ENCODE measurements around the gene TSPEAR. TPM values are rescaled to one million over a fixed set of nuclear protein-coding genes. Genes with fewer than 3 reads are reported as not detected.
A peak's percentile ranks its signal among the peaks of the same experiment; 100 is the strongest.

Gene TSPEAR
- total RNA-seq, 2 experiments from 2014 or later, result not detected

DNA sequence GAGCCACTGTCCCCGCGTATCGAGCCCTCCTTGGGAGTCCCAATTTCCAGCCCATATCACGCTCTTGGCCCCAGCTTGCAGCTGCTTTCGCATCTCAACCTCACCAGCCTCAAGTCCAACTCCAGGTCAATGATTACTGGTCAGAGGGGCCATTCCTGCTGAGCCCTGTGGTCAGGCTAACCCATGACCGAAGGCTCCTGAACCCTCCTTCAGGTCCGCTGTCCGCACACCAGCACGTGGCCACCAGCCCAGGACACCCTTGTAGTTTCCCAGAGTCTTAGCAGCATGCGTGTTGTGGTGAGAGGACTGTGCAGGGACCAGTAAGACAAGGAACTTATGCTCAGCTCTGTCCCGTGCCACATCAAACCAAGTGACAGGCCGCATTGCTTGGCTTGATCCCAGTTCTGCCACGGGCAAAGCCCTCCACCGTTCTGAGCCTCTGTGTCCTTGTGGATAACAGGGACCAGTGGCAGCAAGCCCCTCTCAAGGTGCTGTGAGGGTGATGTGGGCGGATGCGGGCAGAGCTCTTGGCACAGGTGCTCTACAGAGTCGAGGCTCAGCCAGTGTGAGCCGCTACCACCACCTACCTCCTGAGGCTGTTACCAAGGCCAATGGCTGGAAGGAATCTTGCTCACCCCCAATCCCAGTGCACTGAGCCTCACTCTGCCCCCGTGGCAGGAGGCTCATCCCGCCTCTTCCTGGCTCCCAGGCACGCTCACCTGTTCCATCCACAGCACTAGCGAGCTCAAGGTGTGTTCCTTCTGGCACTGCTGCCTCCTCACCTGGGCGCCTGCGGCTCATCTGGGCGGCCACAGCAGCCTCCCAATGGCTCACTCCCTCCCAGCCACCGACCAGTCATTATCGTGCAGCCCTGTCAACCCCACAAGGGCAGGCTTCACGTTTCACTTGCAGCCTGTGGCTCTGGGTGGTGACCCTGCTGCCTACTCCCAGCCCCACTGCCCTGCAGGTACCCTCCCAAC is 191.7 kb downstream of the TSPEAR start:
- DNase-seq, result no peak
- POLR2A ChIA-PET, result no interaction called here
- H3K9me3 Mint-ChIP-seq, result no peaks in the 10 kb centered on the region
- no peak overlapping the region for H3K4me3 Mint-ChIP-seq
- H3K27ac Mint-ChIP-seq, result no peak overlapping the region
- CTCF ChIA-PET, result no interaction called here
- no peaks in the 10 kb centered on the region for H3K27me3 Mint-ChIP-seq
- TF ChIP-seq, protein P1, sequence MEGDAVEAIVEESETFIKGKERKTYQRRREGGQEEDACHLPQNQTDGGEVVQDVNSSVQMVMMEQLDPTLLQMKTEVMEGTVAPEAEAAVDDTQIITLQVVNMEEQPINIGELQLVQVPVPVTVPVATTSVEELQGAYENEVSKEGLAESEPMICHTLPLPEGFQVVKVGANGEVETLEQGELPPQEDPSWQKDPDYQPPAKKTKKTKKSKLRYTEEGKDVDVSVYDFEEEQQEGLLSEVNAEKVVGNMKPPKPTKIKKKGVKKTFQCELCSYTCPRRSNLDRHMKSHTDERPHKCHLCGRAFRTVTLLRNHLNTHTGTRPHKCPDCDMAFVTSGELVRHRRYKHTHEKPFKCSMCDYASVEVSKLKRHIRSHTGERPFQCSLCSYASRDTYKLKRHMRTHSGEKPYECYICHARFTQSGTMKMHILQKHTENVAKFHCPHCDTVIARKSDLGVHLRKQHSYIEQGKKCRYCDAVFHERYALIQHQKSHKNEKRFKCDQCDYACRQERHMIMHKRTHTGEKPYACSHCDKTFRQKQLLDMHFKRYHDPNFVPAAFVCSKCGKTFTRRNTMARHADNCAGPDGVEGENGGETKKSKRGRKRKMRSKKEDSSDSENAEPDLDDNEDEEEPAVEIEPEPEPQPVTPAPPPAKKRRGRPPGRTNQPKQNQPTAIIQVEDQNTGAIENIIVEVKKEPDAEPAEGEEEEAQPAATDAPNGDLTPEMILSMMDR (IDR thresholded peaks at IDR 0.05), result no peak
- no peak for ATAC-seq
- H3K36me3 Mint-ChIP-seq (ENCODE audit: low read depth), result no peaks in the 10 kb centered on the region
- intact Hi-C loops (cut with micrococcal nuclease), result loop anchor here (10.0 kb wide), 1 partner anchor 225 kb away; no protein-coding TSS in a partner anchor
- no peaks in the 10 kb centered on the region for H3K4me1 Mint-ChIP-seq (ENCODE audit: low read depth)

DNA sequence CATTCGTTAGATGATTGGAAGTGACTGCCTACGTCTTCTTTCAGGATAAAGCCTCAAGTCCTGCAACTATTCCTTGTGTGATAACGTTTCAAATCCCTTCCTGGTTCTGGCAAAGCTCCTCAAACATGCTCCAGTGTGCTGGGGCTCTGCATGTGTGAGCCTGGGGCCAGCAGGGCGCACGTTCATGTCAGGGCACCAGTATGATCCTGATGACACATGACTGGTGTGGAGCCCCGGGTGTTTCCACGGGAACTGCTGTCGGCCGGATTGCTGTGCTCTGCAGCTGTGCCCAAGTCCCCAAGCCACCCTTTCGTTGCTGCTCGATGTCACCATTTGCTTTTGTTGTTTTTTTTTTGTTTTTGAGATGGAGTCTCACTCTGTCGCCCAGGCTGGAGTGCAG is 192.7 kb downstream of the TSPEAR start:
- intact Hi-C loops (cut with micrococcal nuclease), result loop anchor here (10.0 kb wide), 1 partner anchor 226 kb away; no protein-coding TSS in a partner anchor
- H3K4me3 Mint-ChIP-seq, result no peak overlapping the region
- DNase-seq, result no peak
- TF ChIP-seq, protein P1 (IDR thresholded peaks at IDR 0.05), result no peak
- no peak overlapping the region for H3K27ac Mint-ChIP-seq
- no peak for ATAC-seq
- H3K36me3 Mint-ChIP-seq (ENCODE audit: low read depth), result no peaks in the 10 kb centered on the region
- no peaks in the 10 kb centered on the region for H3K4me1 Mint-ChIP-seq (ENCODE audit: low read depth)
- ChIA-PET POLR2A (interaction anchor here (0.6 kb wide), 1 partner anchor 463 kb away, joined by 3 read pairs; no protein-coding TSS in a partner anchor), CTCF (interaction anchor here (1.2 to 1.4 kb wide), 2 partner anchors 31 to 275 kb away, joined by 3 to 8 read pairs; no protein-coding TSS in a partner anchor)
- H3K9me3 Mint-ChIP-seq, result no peaks in the 10 kb centered on the region
- no peaks in the 10 kb centered on the region for H3K27me3 Mint-ChIP-seq

DNA sequence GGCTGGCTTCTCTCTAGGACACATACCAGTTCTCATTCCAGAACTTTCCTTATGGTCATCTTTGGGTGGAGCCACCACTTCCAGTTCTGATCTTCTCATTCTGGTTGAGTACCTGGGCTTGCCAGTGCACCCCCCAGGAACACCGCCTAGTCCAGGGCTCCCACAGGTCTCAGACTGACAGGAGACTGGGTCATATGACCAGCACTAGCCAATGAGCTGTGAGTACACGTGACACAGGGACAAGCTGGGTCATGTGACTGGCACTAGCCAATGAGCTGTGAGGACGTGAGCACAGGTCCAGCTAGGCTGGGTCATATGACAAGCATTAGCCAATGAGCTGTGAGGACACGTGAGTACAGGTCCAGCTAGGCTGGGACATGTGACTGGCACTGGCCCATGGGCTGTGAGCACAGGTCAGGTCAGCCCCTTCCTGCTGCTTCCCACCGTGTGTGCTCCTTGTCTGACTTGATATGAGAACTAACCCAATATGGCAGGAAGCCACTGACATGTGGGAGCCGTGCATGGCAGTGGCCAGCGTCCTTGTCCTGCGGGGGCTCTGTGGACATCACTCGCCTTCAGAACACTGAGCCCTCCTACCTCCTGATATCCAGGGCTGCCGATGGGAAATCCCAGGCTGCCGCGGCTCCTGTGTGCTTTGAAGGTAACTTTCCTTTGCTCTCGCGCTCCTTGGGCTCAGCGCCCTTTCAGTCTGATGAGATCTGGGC is 194.0 kb downstream of the TSPEAR start:
- intact Hi-C loops (cut with micrococcal nuclease), result loop anchor here (10.0 kb wide), 1 partner anchor 227 kb away; no protein-coding TSS in a partner anchor
- H3K27ac Mint-ChIP-seq, result no peak overlapping the region
- no peaks in the 10 kb centered on the region for H3K4me1 Mint-ChIP-seq (ENCODE audit: low read depth)
- no peaks in the 10 kb centered on the region for H3K9me3 Mint-ChIP-seq
- CTCF ChIA-PET, result interaction anchor here (1.2 to 1.4 kb wide), 2 partner anchors 29 to 276 kb away, joined by 3 to 8 read pairs; no protein-coding TSS in a partner anchor
- POLR2A ChIA-PET, result no interaction called here
- no peaks in the 10 kb centered on the region for H3K27me3 Mint-ChIP-seq
- TF ChIP-seq, protein P1 (IDR thresholded peaks at IDR 0.05), result no peak
- no peaks in the 10 kb centered on the region for H3K36me3 Mint-ChIP-seq (ENCODE audit: low read depth)
- DNase-seq (peak; percentile 57), ATAC-seq (peak; percentile 79)
- no peak overlapping the region for H3K4me3 Mint-ChIP-seq

DNA sequence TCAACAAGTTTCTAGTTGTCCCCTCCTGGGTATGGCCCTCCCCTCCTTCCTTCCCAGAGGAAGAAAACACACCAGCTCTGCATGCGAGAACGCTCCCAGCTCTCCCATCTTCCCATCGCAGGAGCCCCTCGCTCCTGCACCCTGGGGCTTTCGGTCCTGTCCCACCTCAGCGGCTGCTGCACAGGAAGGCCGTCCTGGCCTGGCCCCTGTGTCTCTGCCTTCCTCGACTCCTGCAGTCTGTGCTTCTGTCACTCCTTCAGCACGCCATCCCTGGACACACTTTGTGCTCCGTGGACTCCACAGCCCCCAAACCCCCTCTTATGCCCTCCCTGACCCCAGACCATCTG is 194.6 kb downstream of the TSPEAR start:
- Mint-ChIP-seq H3K9me3 (no peaks in the 10 kb centered on the region), H3K27ac (no peak overlapping the region), H3K4me3 (no peak overlapping the region), H3K36me3 (ENCODE audit: low read depth) (no peaks in the 10 kb centered on the region), H3K27me3 (no peaks in the 10 kb centered on the region), H3K4me1 (ENCODE audit: low read depth) (no peaks in the 10 kb centered on the region)
- intact Hi-C loops (cut with micrococcal nuclease), result loop anchor here (10.0 kb wide), 1 partner anchor 228 kb away; no protein-coding TSS in a partner anchor
- DNase-seq (no peak), ATAC-seq (no peak)
- TF ChIP-seq, protein P1 (IDR thresholded peaks at IDR 0.05), result no peak
- POLR2A ChIA-PET, result no interaction called here
- CTCF ChIA-PET, result interaction anchor here (1.3 to 1.4 kb wide), 2 partner anchors 225 to 277 kb away, joined by 6 read pairs; no protein-coding TSS in a partner anchor
